ENCODE measurements around the gene CRYL1. TPM values are rescaled to one million over a fixed set of nuclear protein-coding genes. Genes with fewer than 3 reads are reported as not detected.

Gene CRYL1
- total and polyA plus RNA-seq, 7 donors: 33.0 to 183 (median 53.5) TPM

GRCh38 chr13:20354722-20355121 is 170.9 kb downstream of the CRYL1 start:
- Histone ChIP-seq H3K4me1 (no peaks in the 10 kb centered on the region), H3K36me3 (no peaks in the 10 kb centered on the region), H3K27me3 (no peaks in the 10 kb centered on the region), H3K4me3 (no peak overlapping the region), H3K9me3 (no peaks in the 10 kb centered on the region), H3K27ac (no peak overlapping the region)
- 71 to 84% methylated on average over 3 of the region's 3 CpGs for WGBS, 2 donors
- DNase-seq: no peak
- TF ChIP-seq CTCF (IDR thresholded peaks at IDR 0.05) (no peak), POLR2A (IDR thresholded peaks at IDR 0.05) (no peak)
- intact Hi-C loops (cut with DNase I): no loop called here

- no peak overlapping the region for H3K27ac ChIP-seq
- WGBS, 2 donors: 93 to 97% methylated on average over 2 of the region's 2 CpGs
- intact Hi-C loops (cut with DNase I): no loop called here
Observed at GRCh38 chr13:20353973-20354372, 171.7 kb downstream of the CRYL1 start.

More at GRCh38 chr13:20353973-20354372, 171.7 kb downstream of the CRYL1 start:
- TF ChIP-seq POLR2A (IDR thresholded peaks at IDR 0.05): no peak
- TF ChIP-seq EP300 (IDR thresholded peaks at IDR 0.05): no peak
- no peak for TF ChIP-seq CTCF (IDR thresholded peaks at IDR 0.05)
- TF ChIP-seq POLR2AphosphoS5 (IDR thresholded peaks at IDR 0.05): no peak
- Histone ChIP-seq H3K4me3 (no peak overlapping the region), H3K27me3 (no peaks in the 10 kb centered on the region), H3K36me3 (no peaks in the 10 kb centered on the region), H3K4me1 (no peaks in the 10 kb centered on the region), H3K9me3 (no peaks in the 10 kb centered on the region)
- DNase-seq: no peak

Small RNA genes lying within 50 kb of the gene (small RNA-seq; reads per million reads assigned to genes)
- gene MIR4499: 0 reads per million in 3 donors

Other genes with a start within 250 kb of the CRYL1 start
- 10 to 100 TPM; 13.8 to 21.8 (median 16.9) TPM for gene IFT88, start 41.3 kb upstream of the CRYL1 start, total RNA-seq
- 10 to 100 TPM in 1 of 3 donors, 1 to 10 TPM in 2; 6.6 to 10.0 (median 8.8) TPM for gene IFT88, start 41.3 kb upstream of the CRYL1 start, polyA plus RNA-seq
- 1 to 10 TPM; 1.4 to 3.2 (median 1.6) TPM for gene IL17D, start 177.8 kb upstream of the CRYL1 start, total RNA-seq
- gene IL17D, start 177.8 kb upstream of the CRYL1 start, polyA plus RNA-seq: under 1 TPM in 2 of 3 donors, not detected in 1; 0.52 to 0.60 TPM
- 10 to 100 TPM; 10.0 to 17.8 (median 12.1) TPM for gene EEF1AKMT1, start 248.1 kb upstream of the CRYL1 start, total RNA-seq
- 1 to 10 TPM; 5.8 to 7.8 (median 7.1) TPM for gene EEF1AKMT1, start 248.1 kb upstream of the CRYL1 start, polyA plus RNA-seq

Measured in sigmoid colon (tissue), 7 donors.